SK-N-SH (cell line): ENCODE data around the gene PDZD2. TPM values are rescaled to one million over a fixed set of nuclear protein-coding genes. Genes with fewer than 3 reads are reported as not detected.

Source experiments
- CTCF ChIA-PET: fragments of 300-600, 350-600 bp; formaldehyde crosslinking; extraction: SDS; loops from one replicate; lab custom pipeline; 2021; lab: Yijun Ruan, JAX
- POLR2A ChIA-PET: fragments of 350-600 bp; sonication (Branson Sonifier 250); formaldehyde crosslinking; extraction: SDS; loops from one replicate; lab custom pipeline; 2020; ENCODE audit warnings: antibody characterized with exemption, inconsistent platforms; lab: Yijun Ruan, JAX
- DNase-seq: peaks from one replicate; pipeline ENCODE4 v3.0.0; 2012
- H2AFZ ChIP-seq: fragments of 200-600 bp; sonication (generic); 2 replicates; pipeline ENCODE4 v1.8.1; 2016; ENCODE audit warnings: antibody characterized with exemption, mild to moderate bottlenecking, low read depth
- H3F3A ChIP-seq: fragments of 200-600 bp; sonication (generic); replicated peaks from 2 replicates; pipeline ENCODE3; 2016; ENCODE audit warnings: antibody characterized with exemption, mild to moderate bottlenecking; ENCODE audit not compliant: insufficient read depth
- H3K27ac ChIP-seq, 2 experiments: fragments of 200-500 bp in 1 of 2; fragments of 200-600 bp in 1 of 2; sonication (Bioruptor generic) in 1 of 2; sonication (generic), shearing (Covaris generic) in 1 of 2; 2 replicates each; pipeline versions ENCODE4 v1.5.1 to v1.6.1; 2014 to 2016; ENCODE audit warnings: low read depth in 2 of 2, inconsistent platforms in 1 of 2, low read length in 1 of 2, mild to moderate bottlenecking in 1 of 2, mixed read lengths in 1 of 2
- H3K27me3 ChIP-seq: fragments of 200-600 bp; sonication (generic), shearing (Covaris generic); 2 replicates; pipeline ENCODE4 v1.6.1; 2016; ENCODE audit warnings: mixed run types; ENCODE audit not compliant: insufficient read depth
- H3K36me3 ChIP-seq, 2 experiments: fragments of 200-500 bp in 1 of 2; fragments of 200-600 bp in 1 of 2; sonication (Bioruptor generic) in 1 of 2; sonication (generic) in 1 of 2; replicated peaks in 1 of 2; 2 replicates each; pipeline versions ENCODE3 to v1.5.1; 2014 to 2016; ENCODE audit warnings: low read length in 1 of 2, mild to moderate bottlenecking in 1 of 2; ENCODE audit not compliant: insufficient read depth in 2 of 2, control insufficient read depth in 1 of 2
- H3K4me1 ChIP-seq, 2 experiments: fragments of 200-500 bp in 1 of 2; fragments of 200-600 bp in 1 of 2; sonication (Bioruptor generic) in 1 of 2; sonication (generic), shearing (Covaris generic) in 1 of 2; 2 replicates each; pipeline versions ENCODE4 v1.5.1 to v1.6.1; 2014 to 2016; ENCODE audit warnings: low read depth in 1 of 2, low read length in 1 of 2, mixed run types in 1 of 2; ENCODE audit not compliant: insufficient read depth in 2 of 2, control insufficient read depth in 1 of 2
- H3K4me2 ChIP-seq: fragments of 200-600 bp; sonication (generic), shearing (Covaris generic); 2 replicates; pipeline ENCODE4 v1.6.1; 2017; ENCODE audit warnings: mixed run types
- H3K4me3 ChIP-seq, 2 experiments: fragments of 200-500 bp in 1 of 2; fragments of 200-600 bp in 1 of 2; sonication (Bioruptor generic) in 1 of 2; sonication (generic), shearing (Covaris generic) in 1 of 2; 2 replicates each; pipeline versions ENCODE4 v1.5.1 to v1.8.1; 2014 to 2016; ENCODE audit warnings: low read depth in 2 of 2, inconsistent platforms in 1 of 2, low read length in 1 of 2, mild to moderate bottlenecking in 1 of 2, mixed read lengths in 1 of 2, moderate library complexity in 1 of 2
- H3K79me2 ChIP-seq: fragments of 200-600 bp; sonication (generic); 2 replicates; pipeline ENCODE4 v1.8.1; 2017; ENCODE audit warnings: mild to moderate bottlenecking; ENCODE audit not compliant: insufficient read depth
- H3K9ac ChIP-seq: fragments of 200-600 bp; sonication (generic); 2 replicates; pipeline ENCODE4 v1.6.1; 2017; ENCODE audit warnings: mixed run types
- H3K9me2 ChIP-seq: fragments of 200-600 bp; sonication (generic); 2 replicates; pipeline ENCODE4 v1.6.1; 2017; ENCODE audit warnings: mixed run types
- H3K9me3 ChIP-seq: fragments of 200-600 bp; sonication (generic); 2 replicates; pipeline ENCODE4 v1.6.1; 2017; ENCODE audit warnings: mixed run types, mild to moderate bottlenecking, moderate library complexity
- H4K20me1 ChIP-seq: fragments of 200-600 bp; sonication (generic); 2 replicates; pipeline ENCODE4 v1.6.1; 2017; ENCODE audit warnings: mild to moderate bottlenecking, mixed run types; ENCODE audit not compliant: insufficient read depth
- EP300 ChIP-seq, 2 experiments: IDR thresholded peaks; 2 replicates each; pipeline versions ENCODE4 v1.4.0 to v1.6.1; 2012; ENCODE audit warnings: borderline replicate concordance in 1 of 2, low read depth in 1 of 2, low read length in 1 of 2
- EZH2phosphoT487 ChIP-seq: fragments of 200-600 bp; sonication (generic); IDR thresholded peaks from 2 replicates; pipeline ENCODE4 v1.6.1; 2017; ENCODE audit warnings: low read depth, mixed run types, mild to moderate bottlenecking, antibody characterized with exemption, moderate library complexity, borderline replicate concordance
- FOSL2 ChIP-seq: IDR thresholded peaks from 2 replicates; pipeline ENCODE4 v1.4.0; 2012; ENCODE audit warnings: low read depth, mild to moderate bottlenecking, moderate library complexity, borderline replicate concordance
- FOXJ3 ChIP-seq: sonication (generic); formaldehyde crosslinking; IDR thresholded peaks from 2 replicates; pipeline ENCODE4 v1.5.1; 2020; ENCODE audit warnings: mild to moderate bottlenecking, missing genetic modification reagents
- FOXM1 ChIP-seq: IDR thresholded peaks from 2 replicates; pipeline ENCODE4 v1.4.0; 2012; ENCODE audit warnings: low read depth, mild to moderate bottlenecking
- GABPA ChIP-seq: IDR thresholded peaks from 2 replicates; pipeline ENCODE4 v1.4.0; 2012; ENCODE audit warnings: low read depth, mild to moderate bottlenecking
- IRF3 ChIP-seq: fragments of 150-350 bp; IDR thresholded peaks from 2 replicates; pipeline ENCODE4 v1.6.1; 2016; ENCODE audit warnings: mild to moderate bottlenecking, low read depth, low read length
- JUND ChIP-seq: IDR thresholded peaks from 2 replicates; pipeline ENCODE4 v1.4.0; 2012
- MEF2A ChIP-seq: IDR thresholded peaks from 2 replicates; pipeline ENCODE4 v1.4.0; 2012; ENCODE audit warnings: low read depth, borderline replicate concordance
- NRF1 ChIP-seq: IDR thresholded peaks from 2 replicates; pipeline ENCODE4 v1.6.1; 2012; ENCODE audit warnings: low read depth, mild to moderate bottlenecking, low read length
- PBX3 ChIP-seq: IDR thresholded peaks from 2 replicates; pipeline ENCODE4; 2012
- RAD21 ChIP-seq: IDR thresholded peaks from 2 replicates; pipeline ENCODE4 v1.6.1; 2012; ENCODE audit warnings: mild to moderate bottlenecking, low read length
- RXRA ChIP-seq: IDR thresholded peaks from 2 replicates; pipeline ENCODE4 v1.4.0; 2012; ENCODE audit warnings: low read depth, mild to moderate bottlenecking, borderline replicate concordance
- SIN3A ChIP-seq: IDR thresholded peaks from 2 replicates; pipeline ENCODE4 v1.6.1; 2012; ENCODE audit warnings: low read depth, mild to moderate bottlenecking, low read length, moderate library complexity, borderline replicate concordance
- SMC3 ChIP-seq: IDR thresholded peaks from 2 replicates; pipeline ENCODE4 v1.6.1; 2012; ENCODE audit warnings: low read depth, low read length, improper control_type of control experiment
- TAF1 ChIP-seq: IDR thresholded peaks from 2 replicates; pipeline ENCODE4 v1.6.1; 2012; ENCODE audit warnings: low read depth, mild to moderate bottlenecking, low read length, moderate library complexity, borderline replicate concordance
- TCF12 ChIP-seq: IDR thresholded peaks from 2 replicates; pipeline ENCODE4 v1.4.0; 2012
- TEAD4 ChIP-seq: IDR thresholded peaks from 2 replicates; pipeline ENCODE4 v1.4.0; 2012; ENCODE audit warnings: mild to moderate bottlenecking, borderline replicate concordance; ENCODE audit not compliant: insufficient read depth
- USF2 ChIP-seq: fragments of 150-350 bp; IDR thresholded peaks from 2 replicates; pipeline ENCODE4 v1.6.1; 2017; ENCODE audit warnings: antibody characterized with exemption, low read length, low read depth, borderline replicate concordance
- YY1 ChIP-seq: IDR thresholded peaks from 2 replicates; pipeline ENCODE4 v1.4.0; 2012; ENCODE audit warnings: low read depth, mild to moderate bottlenecking
- WGBS: methylation state at CpG from one replicate; pipeline ENCODE4 v1.1.6; 2017; ENCODE audit warnings: low lambda C conversion rate; 5-methylcytosine and 5-hydroxymethylcytosine counted together
- polyA plus RNA-seq, 3 experiments: library from polyadenylated mRNA; depleted of rRNA; stranded (reverse); fragments of >200 nt; gene quantifications; 2 replicates each; pipeline ENCODE4 v1.2.3, GENCODE V29; 2012

PDZD2 gene
- polyA plus RNA-seq, 1 of the 3 experiments (the other 2 are of a cell fraction): 0.13 TPM

- no peaks in the 10 kb centered on the region for H4K20me1 ChIP-seq
- no peak overlapping the region for H3K4me3 ChIP-seq
- no peaks in the 10 kb centered on the region for H3K79me2 ChIP-seq
- H3K4me2 ChIP-seq: no peak overlapping the region
- H3K4me1 ChIP-seq: peaks cover 0 to 13% of the 10 kb centered on the region in 2 experiments; a peak in 1 of 4 replicates
- no peaks in the 10 kb centered on the region for H3K9me2 ChIP-seq
- WGBS: 65% methylated on average over 6 of the region's 6 CpGs
- no peak overlapping the region for H2AFZ ChIP-seq
- H3K27ac ChIP-seq: no peak overlapping the region
- no peaks in the 10 kb centered on the region for H3K9me3 ChIP-seq
- peaks cover 3% of the 10 kb centered on the region for H3F3A ChIP-seq
- ChIA-PET CTCF (interaction anchor here (1.5 to 3.8 kb wide), 4 partner anchors 13 to 286 kb away, joined by 3 to 24 read pairs (median 4); no protein-coding TSS in a partner anchor), POLR2A (no interaction called here)
- no peak for DNase-seq
- TF ChIP-seq PBX3: no peak
- TF ChIP-seq GABPA: no peak
- no peak for TF ChIP-seq NRF1
- TF ChIP-seq FOSL2: no peak
- no peak for TF ChIP-seq SMC3
- TF ChIP-seq EZH2phosphoT487: no peak
- no peak for TF ChIP-seq TCF12
- no peak for TF ChIP-seq SIN3A
- TF ChIP-seq IRF3: no peak
- TF ChIP-seq JUND: no peak
- TF ChIP-seq FOXJ3: no peak
- TF ChIP-seq USF2: no peak
- TF ChIP-seq MEF2A: no peak
- TF ChIP-seq YY1: no peak
- no peak for TF ChIP-seq TAF1
- TF ChIP-seq RXRA: no peak
- no peak for TF ChIP-seq TEAD4
- no peak for TF ChIP-seq RAD21
- TF ChIP-seq FOXM1: no peak
- no peak for TF ChIP-seq EP300 (IDR thresholded peaks at IDR 0.05; ENCODE audit: borderline replicate concordance in 1 of 2, low read depth in 1 of 2, low read length in 1 of 2)
- no peaks in the 10 kb centered on the region for H3K36me3 ChIP-seq
- H3K9ac ChIP-seq: no peak overlapping the region
- peaks cover 5% of the 10 kb centered on the region; the same call in 1 of the 2 replicates for H3K27me3 ChIP-seq
Observed at GRCh38 chr5:31806561-31806960, 167.6 kb downstream of the PDZD2 start.
